ENCODE data around the gene NEK8.

DNA sequence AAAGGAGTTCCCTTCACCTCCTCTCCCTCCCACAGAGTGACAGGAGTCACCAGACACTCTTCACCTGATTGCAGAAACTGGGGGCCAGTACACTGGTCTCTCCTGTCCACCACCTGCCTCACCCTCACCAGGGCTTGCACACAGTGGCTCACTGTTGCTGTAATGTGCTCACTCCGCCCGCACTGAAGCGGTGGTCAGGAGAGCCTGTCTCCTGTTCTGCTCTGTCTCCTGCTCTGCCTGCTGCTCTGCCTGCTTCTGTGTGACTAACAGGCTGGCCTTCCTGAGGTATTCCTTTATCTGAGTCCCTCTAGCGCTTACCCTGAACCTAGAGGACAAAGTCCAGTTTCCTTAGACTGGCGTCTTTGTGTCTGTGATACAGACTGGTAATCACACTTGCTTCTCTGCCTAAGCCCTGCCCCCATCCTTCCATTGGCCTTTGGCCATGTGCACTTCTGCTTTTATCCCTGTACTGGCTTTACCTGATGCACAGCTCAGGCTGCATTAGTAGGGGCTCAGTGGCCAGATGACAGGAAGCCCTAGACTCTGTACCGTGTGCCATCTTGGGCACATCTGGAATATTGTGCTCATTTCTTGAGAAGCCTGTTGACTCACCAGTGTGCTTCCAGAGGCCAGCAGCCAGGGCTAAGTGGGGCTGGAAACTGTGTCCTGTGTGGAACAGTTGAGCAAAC lies 30.2 kb upstream of the NEK8 start:
- TF ChIP-seq, protein P1, sequence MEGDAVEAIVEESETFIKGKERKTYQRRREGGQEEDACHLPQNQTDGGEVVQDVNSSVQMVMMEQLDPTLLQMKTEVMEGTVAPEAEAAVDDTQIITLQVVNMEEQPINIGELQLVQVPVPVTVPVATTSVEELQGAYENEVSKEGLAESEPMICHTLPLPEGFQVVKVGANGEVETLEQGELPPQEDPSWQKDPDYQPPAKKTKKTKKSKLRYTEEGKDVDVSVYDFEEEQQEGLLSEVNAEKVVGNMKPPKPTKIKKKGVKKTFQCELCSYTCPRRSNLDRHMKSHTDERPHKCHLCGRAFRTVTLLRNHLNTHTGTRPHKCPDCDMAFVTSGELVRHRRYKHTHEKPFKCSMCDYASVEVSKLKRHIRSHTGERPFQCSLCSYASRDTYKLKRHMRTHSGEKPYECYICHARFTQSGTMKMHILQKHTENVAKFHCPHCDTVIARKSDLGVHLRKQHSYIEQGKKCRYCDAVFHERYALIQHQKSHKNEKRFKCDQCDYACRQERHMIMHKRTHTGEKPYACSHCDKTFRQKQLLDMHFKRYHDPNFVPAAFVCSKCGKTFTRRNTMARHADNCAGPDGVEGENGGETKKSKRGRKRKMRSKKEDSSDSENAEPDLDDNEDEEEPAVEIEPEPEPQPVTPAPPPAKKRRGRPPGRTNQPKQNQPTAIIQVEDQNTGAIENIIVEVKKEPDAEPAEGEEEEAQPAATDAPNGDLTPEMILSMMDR (IDR thresholded peaks at IDR 0.05): no peak
- no peak for TF ChIP-seq EP300 (IDR thresholded peaks at IDR 0.05)
